ENCODE measurements around the gene WDR17. TPM values are rescaled to one million over a fixed set of nuclear protein-coding genes. Genes with fewer than 3 reads are reported as not detected.
A peak's percentile ranks its signal among the peaks of the same experiment; 100 is the strongest.

WDR17 gene
- total RNA-seq, 4 donors from 2014 or later = 0.11 to 2.4 (median 1.3) TPM; not detected in 1

DNA sequence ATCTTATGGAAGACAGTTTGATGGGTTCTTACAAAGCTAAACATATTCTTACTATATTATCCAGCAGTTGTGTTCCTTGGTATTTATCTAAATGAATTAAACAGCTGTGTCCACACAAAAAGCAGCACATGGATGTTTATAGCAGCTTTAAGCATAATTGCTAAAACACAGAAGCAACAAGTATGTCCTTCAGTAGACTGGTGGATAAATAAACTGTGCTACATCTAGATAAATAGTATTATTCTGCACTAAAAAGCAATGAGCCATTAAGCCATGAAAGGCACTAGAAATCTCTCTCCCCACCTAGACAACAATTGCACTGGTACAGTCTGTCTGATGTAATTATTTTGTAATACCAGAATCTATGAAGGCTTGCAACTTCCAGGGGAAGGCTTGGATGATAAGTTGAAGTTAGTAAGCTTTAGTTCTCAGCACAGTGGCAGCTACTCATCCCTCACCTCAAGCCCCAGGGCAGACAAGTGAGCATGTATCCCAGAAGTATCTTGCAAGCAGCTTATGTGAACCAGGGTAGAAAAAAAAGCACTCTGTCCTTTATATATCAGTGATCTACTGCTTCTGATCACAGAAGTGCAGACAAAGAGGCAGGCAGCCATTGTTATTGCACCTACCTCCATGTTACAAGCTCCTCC is 36.9 kb downstream of the WDR17 start:
- intact Hi-C loops (cut with DNase I) = no loop called here
- Histone ChIP-seq H3K27me3 (no peaks in the 10 kb centered on the region), H3K27ac (no peak overlapping the region), H3K4me3 (no peak overlapping the region), H3K4me1 (no peaks in the 10 kb centered on the region), H3K36me3 (no peaks in the 10 kb centered on the region), H3K9me3 (no peaks in the 10 kb centered on the region)
- no peak for DNase-seq
- TF ChIP-seq, protein P1, sequence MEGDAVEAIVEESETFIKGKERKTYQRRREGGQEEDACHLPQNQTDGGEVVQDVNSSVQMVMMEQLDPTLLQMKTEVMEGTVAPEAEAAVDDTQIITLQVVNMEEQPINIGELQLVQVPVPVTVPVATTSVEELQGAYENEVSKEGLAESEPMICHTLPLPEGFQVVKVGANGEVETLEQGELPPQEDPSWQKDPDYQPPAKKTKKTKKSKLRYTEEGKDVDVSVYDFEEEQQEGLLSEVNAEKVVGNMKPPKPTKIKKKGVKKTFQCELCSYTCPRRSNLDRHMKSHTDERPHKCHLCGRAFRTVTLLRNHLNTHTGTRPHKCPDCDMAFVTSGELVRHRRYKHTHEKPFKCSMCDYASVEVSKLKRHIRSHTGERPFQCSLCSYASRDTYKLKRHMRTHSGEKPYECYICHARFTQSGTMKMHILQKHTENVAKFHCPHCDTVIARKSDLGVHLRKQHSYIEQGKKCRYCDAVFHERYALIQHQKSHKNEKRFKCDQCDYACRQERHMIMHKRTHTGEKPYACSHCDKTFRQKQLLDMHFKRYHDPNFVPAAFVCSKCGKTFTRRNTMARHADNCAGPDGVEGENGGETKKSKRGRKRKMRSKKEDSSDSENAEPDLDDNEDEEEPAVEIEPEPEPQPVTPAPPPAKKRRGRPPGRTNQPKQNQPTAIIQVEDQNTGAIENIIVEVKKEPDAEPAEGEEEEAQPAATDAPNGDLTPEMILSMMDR (IDR thresholded peaks at IDR 0.05) = no peak
- no peak for TF ChIP-seq POLR2A (IDR thresholded peaks at IDR 0.05)

DNA sequence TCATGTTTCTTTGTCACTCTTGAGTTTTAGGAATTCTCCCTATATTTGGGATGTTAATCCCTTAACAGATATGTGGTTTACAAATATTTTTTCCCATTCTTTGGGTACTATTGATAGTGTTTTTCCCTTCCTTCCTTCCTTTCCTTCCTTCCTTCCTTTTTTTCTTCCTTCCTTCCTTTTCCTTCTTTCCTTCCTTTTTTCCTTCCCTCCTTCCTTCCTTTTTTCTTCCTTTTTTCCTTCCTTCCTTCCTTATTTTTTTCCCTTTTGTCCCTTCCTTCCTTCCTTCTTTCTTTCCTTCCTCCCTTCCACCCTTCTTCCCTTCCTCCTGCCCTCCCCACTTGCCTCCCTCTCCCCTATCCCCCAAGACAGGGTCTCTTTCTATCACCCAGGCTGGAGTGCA is 42.1 kb downstream of the WDR17 start:
- no peaks in the 10 kb centered on the region for H3K9me3 ChIP-seq
- no peaks in the 10 kb centered on the region for H3K36me3 ChIP-seq
- no peak overlapping the region for H3K27ac ChIP-seq
- intact Hi-C loops (cut with DNase I) = no loop called here
- TF ChIP-seq, protein P1 (IDR thresholded peaks at IDR 0.05) = no peak
- TF ChIP-seq POLR2A (IDR thresholded peaks at IDR 0.05) = no peak
- DNase-seq = no peak
- H3K27me3 ChIP-seq = no peaks in the 10 kb centered on the region
- no peaks in the 10 kb centered on the region for H3K4me1 ChIP-seq
- H3K4me3 ChIP-seq = no peak overlapping the region

DNA sequence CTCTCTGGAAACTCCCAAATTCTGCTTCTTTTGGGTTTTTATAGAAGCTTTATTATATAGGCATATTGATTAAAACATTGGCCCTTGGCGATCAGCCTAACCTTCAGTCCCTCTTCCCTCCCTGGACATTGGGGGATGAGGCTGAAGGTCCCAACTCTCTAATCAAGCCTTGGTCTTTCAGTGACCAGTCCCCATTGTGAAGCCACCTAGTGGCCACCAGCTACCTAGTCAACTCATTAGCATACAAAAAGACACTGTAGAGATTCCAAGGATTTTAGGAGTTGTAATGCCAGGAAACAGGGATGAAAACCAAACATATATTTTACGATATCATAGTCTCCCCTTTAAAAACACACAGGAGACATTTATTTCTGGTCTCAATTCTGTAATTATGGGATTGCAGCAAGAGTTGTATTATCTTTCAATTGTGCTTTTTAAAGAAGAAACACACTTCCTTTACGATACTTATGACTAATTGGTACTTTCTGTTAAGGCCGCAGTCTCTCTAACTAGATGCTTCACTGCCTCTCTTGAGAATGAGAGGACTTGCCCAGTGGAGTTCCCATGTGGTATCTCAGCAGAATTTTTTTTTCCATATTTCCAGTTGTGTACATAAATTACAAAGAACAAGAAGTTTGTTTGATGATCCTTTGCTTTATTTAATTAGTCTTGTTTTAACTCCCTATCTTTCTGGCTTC is 58.2 kb downstream of the WDR17 start:
- Histone ChIP-seq H3K27me3 (no peaks in the 10 kb centered on the region), H3K4me3 (no peak overlapping the region), H3K27ac (no peak overlapping the region), H3K36me3 (no peaks in the 10 kb centered on the region), H3K9me3 (no peaks in the 10 kb centered on the region), H3K4me1 (no peaks in the 10 kb centered on the region)
- intact Hi-C loops (cut with DNase I) = no loop called here
- 61 to 62% methylated on average over 4 of the region's 4 CpGs for WGBS, 2 donors
- no peak for DNase-seq
- no peak for TF ChIP-seq POLR2A (IDR thresholded peaks at IDR 0.05)
- TF ChIP-seq, protein P1 (IDR thresholded peaks at IDR 0.05) = peak in 3 of 6 experiments; percentile 28 to 29 (median 28)

DNA sequence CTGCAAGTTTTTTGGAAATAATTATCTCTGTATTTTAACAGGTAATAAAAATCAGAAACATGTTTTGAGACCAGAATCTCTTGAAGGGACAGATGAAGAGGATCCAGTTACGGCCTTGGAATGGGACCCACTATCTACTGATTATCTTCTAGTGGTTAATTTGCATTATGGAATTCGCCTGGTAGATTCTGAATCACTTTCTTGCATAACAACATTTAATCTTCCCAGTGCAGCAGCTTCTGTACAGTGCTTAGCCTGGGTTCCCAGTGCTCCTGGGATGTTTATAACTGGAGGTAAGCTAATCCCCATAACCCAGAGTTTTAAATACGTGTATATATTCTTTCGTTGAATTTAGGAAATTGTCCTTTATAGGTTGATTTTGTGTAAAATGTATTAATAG is 59.4 kb downstream of the WDR17 start:
- no peak for TF ChIP-seq POLR2A (IDR thresholded peaks at IDR 0.05)
- TF ChIP-seq, protein P1 (IDR thresholded peaks at IDR 0.05) = no peak

DNA sequence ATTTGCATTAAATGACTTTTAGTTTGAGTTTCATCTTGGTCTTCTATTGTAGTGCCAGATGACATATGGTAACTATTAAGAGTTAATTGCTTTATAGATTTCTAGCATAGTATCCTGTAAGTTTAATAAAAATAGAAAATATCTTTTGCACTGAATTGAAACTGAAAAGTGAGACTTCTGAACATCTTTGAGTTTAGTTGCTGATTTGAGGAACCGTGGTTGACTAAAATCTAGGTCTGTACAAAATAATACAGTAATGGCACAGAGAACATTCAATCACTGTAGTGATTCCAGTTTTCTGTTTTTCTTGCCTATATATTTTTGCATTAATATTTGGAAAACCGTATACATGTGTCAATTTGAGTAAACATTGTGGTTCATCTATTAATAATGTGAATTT is 69.0 kb downstream of the WDR17 start:
- intact Hi-C loops (cut with DNase I) = no loop called here

More for the DNA sequence above, 59.4 kb downstream of the WDR17 start:
- intact Hi-C loops (cut with DNase I) = no loop called here
- DNase-seq = no peak
- no peaks in the 10 kb centered on the region for H3K4me1 ChIP-seq
- WGBS, 2 donors = 80 to 82% methylated on average over 4 of the region's 4 CpGs
- no peaks in the 10 kb centered on the region for H3K9me3 ChIP-seq
- H3K27me3 ChIP-seq = no peaks in the 10 kb centered on the region
- H3K27ac ChIP-seq = no peak overlapping the region
- H3K4me3 ChIP-seq = no peak overlapping the region
- H3K36me3 ChIP-seq = no peaks in the 10 kb centered on the region

More for the DNA sequence above, 69.0 kb downstream of the WDR17 start:
- H3K27ac ChIP-seq = no peak overlapping the region
- H3K36me3 ChIP-seq = no peaks in the 10 kb centered on the region
- whole genome bisulfite sequencing, 2 donors = 52 to 58% methylated on average over 2 of the region's 2 CpGs
- H3K9me3 ChIP-seq = no peaks in the 10 kb centered on the region
- H3K4me3 ChIP-seq = no peak overlapping the region
- DNase-seq = no peak
- TF ChIP-seq, protein P1 (IDR thresholded peaks at IDR 0.05) = no peak
- TF ChIP-seq POLR2A (IDR thresholded peaks at IDR 0.05) = no peak
- H3K27me3 ChIP-seq = no peaks in the 10 kb centered on the region
- H3K4me1 ChIP-seq = no peaks in the 10 kb centered on the region
